HG03095 (cell line): ENCODE results near the gene RNF151.
"Not testable (repeated sequence)": the region's sequence is repeated elsewhere in the genome, so short reads cannot be mapped to it uniquely, and the experiment has no call there.

ENCODE experiments used
- ATAC-seq: cut with Tn5 transposase; IDR thresholded peaks from one replicate; pipeline ENCODE4 v1.9.1; 2021; ENCODE audit warnings: moderate library complexity; ENCODE audit not compliant: unreplicated experiment

Gene RNF151

GRCh38 chr16:1958715-1959268 is 7.9 kb upstream of the RNF151 start:
- peak; percentile 6 for ATAC-seq

DNA sequence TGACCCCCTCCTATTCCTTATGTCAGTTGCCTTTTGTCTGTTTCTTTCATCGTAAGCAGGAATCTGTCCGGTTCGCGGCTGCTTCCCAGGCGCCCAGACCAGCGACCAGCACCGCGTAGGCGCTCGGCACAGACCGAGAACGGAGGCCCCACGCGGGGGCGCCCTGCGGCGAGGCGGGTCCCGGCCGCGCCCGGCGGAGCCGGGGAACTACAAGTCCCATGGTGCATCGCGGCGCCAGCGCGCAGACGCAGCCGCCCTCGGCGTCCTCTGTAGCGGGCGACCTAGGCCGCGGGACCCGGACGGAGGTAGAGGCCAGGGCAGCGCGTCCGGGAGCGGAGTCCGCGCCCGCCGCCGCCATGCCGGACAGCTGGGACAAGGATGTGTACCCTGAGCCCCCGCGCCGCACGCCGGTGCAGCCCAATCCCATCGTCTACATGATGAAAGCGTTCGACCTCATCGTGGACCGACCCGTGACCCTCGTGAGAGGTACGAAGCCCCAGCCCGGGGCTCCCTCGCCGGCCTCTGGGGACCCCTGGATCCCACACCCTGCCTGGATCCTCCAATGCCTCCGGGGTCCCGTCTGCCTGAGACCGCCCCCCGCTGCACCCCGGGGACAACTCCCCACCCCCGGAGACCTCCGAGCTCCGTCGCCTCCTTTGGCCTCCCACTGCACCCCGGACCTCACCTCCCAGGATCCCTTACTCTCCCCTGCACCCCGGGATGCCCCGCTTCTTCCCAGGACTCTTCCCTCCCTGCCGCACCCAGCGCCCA is 7.2 kb upstream of the RNF151 start, which contains the start of gene NDUFB10:
Gene NDUFB10 (plus strand): TSS at position 270 of the 771 bp plus-strand sequence. CDS start 87 bp downstream, at position 357.
- ATAC-seq: peak; percentile 63

GRCh38 chr16:1960665-1961630 is 5.7 kb upstream of the RNF151 start:
- ATAC-seq: no peak

- no peak for ATAC-seq
Measured at GRCh38 chr16:1961651-1962067, 5.0 kb upstream of the RNF151 start.

DNA sequence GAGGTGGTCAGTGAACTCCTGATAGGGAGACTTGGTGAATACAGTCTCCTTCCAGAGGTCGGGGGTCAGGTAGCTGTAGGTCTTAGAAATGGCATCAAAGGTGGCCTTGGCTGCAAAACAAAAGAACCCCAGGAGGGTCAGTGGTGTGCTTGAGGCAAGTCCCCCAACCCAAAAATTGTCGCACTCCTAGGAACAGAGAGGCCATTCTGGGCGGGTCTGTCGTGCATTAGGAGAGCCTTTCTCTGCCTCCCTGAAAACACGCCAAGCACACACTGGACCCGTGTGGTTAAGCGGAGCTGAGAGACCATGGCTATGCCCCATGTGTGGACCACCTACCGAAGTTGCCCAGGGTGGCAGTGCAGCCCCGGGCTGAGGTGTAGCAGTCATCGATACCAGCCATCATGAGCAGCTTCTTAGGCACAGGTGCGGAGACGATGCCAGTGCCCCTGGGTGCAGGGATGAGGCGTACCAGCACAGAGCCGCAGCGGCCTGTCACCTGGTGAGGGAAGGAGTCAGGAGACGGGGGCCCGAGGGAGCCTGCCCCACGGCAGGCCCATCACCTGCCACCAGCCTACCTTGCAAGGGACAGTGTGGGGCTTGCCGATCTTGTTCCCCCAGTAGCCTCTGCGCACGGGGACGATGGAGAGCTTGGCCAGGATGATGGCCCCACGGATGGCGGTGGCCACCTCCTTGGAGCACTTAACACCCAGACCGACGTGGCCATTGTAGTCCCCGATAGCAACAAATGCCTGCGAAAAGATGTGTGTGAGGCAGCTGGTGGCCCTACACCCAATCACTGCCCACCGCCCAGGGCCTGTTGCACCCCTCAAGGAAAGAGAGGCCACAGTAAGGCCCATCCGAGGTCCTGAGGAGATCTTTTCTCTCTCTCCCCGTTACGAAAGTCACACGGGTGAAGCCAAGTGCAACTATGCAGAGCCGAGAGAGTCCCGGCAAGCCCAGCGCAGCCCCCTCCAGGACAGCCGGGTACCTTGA is 4.2 kb upstream of the RNF151 start:
- not testable (repeated sequence) for ATAC-seq

GRCh38 chr16:1963806-1964505 is 2.7 kb upstream of the RNF151 start:
- ATAC-seq: no peak

DNA sequence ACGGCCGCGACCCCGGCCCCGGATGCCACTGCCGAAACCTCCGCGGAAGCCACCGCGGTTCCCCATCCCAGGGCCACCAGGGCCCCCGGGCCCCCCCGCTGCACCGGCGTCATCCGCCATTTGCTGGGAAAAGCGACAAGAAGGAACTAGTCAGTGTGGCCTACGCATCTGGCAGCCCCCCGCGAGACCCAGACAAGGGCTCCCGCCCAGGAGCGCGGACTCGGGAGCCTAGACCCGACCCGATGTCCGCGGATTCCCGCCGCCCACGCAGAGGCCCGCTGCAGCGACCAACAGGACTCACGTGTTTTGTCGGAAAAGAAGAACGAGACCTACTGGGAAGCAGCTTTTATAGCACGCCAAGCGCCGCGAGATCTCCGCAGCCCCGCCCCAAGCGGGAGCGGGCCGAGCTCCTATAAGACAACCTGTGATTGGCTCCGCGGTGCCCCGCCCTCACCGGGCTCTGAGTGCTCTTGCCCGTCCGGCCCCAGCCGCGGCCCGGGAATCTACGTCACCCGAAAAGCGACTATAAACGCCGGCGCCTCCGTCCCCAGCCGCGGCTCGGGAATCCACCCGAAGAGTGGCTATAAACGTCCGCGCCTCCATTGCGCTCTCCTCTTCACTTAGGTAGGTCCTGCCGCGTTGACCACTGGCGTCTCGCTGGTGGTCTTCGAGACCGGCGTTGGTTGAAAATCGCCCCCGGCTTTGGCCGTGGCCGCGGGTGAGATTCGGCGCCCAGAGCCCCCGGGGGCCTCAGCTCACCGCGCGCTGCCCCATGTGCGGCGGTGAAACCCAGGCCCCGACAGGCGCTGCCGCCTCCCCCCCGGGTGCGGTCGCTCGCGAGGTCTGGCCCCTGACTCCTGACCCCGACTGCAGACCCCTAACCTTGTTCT is 1.9 kb upstream of the RNF151 start, which contains the start of gene RPS2:
Gene RPS2 (minus strand): TSS at position 321 of the 890 bp plus-strand sequence. CDS start 201 bp downstream, at position 120.
- ATAC-seq: peak; percentile 75

DNA sequence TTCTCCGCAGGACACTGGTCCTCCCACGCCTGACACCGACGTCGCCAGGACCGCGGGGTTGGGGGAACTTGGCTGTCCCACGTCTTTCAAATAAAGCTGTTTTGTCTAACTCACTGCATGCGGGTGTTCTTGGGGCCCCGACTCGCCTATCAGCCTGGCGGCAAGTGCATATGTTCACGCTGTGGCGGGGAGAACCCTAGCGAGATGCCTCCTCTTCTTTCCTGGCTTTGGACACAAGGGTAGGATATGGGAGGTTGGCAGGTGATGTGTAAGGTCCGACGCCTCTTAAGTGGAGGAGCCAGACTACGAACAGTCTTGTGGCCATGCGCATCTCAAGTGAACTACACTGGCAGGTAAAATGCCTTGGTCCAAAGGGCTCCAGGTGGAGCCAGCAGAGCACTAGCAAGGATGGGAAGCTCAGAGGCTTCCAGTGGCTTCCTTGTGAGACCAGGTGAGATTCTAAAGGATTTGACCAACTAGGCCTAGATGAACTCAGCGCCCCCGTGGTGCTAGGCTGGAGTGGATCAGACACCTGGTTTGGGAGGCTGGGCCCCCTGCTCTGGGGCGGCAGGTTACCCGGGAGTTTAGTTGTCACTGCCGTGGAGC is 1.2 kb upstream of the RNF151 start:
- no peak for ATAC-seq

DNA sequence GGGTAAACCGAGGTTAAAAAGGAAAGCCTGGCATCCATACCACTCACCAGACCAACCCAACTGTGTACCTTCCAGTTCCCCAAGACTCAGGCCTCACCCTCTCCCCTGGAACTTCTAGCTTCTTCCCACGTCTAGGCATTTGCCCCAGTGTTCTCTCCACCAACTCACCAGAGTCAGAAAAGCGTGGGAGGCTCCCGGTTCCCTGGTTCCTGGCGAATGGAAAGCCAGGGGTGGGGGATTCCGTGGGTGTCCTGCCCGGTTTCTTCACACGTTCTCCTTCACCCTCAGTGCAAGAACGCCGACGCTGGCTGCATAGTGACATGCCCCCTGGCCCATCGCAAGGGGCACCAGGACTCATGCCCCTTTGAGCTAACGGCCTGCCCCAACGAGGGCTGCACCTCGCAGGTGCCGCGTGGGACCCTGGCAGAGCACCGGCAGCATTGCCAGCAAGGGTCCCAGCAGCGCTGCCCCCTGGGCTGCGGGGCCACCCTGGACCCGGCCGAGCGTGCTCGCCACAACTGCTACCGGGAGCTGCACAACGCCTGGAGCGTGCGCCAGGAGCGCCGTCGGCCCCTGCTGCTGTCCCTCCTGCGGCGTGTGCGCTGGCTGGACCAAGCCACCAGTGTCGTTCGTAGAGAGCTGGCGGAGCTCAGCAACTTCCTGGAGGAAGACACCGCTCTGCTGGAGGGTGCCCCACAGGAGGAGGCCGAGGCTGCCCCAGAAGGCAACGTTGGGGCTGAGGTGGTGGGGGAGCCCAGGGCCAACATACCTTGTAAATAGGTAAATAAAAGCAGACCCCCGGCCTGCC is 1.7 kb downstream of the RNF151 start:
- no peak for ATAC-seq

DNA sequence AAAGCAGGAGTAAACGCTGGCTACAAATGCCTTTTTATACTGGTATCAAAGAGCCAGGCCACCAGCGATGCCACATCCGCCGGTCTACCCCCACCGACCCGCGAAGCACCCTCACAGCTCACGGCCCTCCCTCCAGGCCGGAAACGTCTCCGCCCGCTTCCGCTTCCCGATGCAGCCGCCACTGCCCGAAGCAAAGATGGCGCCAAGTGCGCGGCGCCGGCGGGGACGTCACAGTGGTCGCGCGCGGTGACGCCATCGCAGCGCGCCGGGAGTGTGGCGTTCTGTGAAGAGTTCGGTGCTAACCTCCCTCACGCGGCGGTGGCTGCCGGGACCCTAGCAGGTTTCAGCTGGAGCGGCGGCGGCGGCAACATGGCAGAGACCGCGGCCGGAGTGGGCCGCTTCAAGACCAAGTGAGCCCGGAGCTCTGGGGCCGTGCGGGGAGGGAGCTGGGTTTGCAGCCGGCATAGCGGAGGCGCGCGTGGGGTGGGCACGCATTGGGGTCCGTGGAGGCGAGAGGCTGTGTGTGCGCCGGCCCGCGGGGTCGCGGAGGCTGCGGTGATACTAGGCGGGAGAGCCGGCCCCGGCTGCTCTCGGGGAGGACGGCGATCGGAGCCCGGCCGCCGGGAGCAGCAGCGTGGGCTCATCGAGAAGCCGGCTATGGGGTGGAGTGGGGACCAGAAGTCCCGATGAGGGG is 5.3 kb downstream of the RNF151 start, which contains the start of gene TBL3:
Gene TBL3 (plus strand): TSS at position 258 of the 694 bp plus-strand sequence. CDS start 112 bp downstream, at position 370.
- peak; percentile 57 for ATAC-seq

GRCh38 chr16:1972490-1972877 is 5.8 kb downstream of the RNF151 start:
- no peak for ATAC-seq

DNA sequence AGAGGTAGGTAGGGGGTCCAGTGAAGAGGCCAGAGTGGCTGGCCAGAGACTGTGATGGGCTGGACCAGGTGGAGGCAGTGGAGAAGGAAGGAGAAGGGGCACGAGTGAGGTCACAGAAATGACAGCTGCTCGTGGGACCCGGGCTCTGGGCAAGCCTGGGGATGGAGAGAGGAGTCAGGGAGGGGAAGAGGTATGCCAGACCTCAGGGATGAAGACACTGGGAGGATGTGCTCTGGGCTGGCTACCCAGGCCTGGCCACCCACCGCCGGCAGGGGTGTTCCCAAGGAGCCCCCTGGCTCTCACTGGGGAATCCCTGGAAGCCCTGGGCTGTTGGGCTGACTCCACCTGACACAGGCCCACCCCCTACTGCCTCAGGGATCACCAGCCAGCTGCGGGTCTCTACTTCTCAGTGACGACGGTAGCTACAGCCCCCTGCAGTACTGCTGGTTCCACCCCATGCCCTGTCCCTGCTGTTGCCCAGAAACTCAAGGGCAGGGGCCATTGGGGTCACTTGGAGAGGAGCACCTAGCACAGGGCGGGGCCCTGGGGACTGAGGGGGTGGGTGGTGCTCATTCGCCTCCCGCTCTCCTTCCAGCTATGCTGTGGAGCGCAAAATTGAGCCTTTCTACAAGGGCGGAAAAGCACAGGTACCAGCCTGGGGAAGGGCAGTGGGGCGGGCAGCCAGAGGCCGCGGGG is 7.0 kb downstream of the RNF151 start:
- no peak for ATAC-seq

GRCh38 chr16:1974157-1975070 is 7.8 kb downstream of the RNF151 start:
- ATAC-seq: no peak

DNA sequence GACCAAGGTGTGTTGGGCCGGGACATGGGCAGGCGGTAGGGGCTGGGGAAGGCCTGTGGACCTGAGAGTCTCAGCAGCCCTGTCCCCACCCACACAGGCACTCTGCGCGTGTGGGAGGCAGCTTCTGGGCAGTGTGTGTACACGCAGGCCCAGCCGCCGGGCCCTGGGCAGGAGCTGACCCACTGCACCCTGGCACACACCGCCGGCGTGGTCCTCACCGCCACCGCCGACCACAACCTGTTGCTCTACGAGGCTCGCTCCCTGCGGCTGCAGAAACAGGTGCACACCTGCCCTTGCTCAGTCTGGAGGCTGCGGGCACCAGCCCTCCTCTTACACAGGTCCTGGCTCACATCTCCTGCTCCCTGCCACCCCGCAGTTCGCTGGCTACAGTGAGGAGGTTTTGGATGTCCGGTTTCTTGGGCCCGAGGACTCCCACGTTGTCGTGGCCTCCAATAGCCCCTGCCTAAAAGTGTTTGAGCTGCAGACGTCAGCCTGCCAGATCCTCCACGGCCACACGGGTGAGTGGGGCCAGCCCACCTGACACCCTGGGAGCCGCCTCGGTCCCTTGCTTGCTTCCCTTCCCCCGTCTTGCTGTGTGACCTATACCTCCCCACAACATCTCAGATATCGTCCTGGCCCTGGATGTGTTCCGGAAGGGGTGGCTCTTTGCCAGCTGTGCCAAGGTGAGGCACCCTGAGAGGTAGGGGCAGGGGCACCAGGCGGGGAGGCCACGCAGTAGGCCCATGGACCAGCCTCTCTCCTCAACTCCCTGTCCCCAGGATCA is 9.0 kb downstream of the RNF151 start:
- no peak for ATAC-seq
